HG03575 (cell line): ENCODE results near the gene UNC50.

Source experiments
- ATAC-seq: cut with Tn5 transposase; IDR thresholded peaks from one replicate; pipeline ENCODE4 v1.9.1; 2021; ENCODE audit not compliant: unreplicated experiment, insufficient number of reproducible peaks, low FRiP score; ENCODE audit errors: extremely low read depth

UNC50 gene

DNA sequence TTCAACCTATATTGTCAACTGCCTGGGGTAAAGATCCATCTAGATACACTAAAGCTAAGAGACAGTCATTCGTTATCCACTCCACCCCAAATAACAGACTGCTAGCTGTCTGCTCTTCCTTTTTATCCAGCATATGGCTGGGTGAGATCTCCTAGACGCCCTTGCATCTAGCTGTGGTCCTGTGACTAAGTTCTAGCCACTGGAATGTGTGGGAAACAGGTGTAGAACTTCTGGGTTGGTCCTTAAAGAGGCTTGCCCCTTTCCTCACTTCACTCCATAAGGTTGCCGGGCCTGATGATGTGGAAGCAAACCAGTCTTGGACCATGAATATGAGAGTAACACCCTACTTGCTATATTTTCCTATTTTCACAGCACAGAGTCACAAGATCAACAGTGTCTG lies 3.3 kb upstream of the UNC50 start:
- no peak for ATAC-seq

DNA sequence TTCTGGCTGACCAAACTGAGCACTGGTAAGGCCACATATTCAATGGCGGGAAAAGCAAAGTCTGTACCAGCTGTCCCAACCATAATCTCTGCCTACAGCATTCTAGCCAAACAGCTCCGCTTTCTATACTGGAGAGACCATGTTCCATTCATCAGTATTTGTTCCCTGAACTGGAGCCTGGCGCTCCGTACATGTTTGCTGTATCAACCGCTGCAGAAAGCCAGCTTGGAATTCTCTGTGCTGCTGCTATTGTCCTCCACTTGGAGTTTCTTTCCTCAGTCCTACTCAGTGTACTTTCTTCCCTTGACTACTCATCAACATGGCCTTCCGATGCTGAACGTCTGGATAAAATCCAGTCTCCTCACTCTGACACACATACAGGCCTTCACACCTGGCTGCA lies 2.0 kb upstream of the UNC50 start:
- no peak for ATAC-seq

DNA sequence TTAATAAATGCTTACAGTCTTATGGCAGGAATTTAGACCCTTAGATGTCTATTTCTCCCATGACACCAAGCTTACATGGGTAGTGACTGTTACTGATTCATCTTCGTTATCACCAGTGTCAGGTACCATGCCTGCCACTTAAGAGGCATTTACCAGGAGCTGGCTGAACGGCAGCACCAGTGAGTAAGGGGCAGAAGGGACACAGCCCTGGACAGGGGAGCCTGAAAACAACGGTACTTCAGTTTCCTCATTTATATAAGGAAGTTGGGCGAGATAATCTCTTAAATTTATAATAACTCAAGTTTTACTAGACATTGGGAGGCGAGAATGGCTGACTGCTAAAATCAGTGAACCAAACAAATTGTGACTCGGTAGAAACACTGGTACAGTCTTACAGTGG lies 1.3 kb upstream of the UNC50 start:
- ATAC-seq: no peak

DNA sequence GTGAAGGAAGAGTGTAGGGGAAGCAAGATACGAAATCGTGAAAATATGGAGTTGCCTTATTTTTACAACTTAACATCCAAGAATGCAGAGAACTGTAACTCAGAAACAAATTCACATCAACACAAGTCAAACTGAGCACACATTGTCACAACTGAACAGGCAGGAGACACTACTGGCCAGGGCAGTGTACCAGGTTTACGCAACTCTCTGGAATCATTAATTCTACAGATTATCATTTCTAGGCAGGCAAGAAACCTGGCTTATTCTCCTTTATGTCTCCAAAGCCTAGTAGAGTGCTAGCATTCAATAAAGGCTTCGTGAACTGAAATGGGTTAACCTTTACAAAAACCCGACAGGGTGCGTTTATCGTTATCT lies 661 bp upstream of the UNC50 start:
- no peak for ATAC-seq

DNA sequence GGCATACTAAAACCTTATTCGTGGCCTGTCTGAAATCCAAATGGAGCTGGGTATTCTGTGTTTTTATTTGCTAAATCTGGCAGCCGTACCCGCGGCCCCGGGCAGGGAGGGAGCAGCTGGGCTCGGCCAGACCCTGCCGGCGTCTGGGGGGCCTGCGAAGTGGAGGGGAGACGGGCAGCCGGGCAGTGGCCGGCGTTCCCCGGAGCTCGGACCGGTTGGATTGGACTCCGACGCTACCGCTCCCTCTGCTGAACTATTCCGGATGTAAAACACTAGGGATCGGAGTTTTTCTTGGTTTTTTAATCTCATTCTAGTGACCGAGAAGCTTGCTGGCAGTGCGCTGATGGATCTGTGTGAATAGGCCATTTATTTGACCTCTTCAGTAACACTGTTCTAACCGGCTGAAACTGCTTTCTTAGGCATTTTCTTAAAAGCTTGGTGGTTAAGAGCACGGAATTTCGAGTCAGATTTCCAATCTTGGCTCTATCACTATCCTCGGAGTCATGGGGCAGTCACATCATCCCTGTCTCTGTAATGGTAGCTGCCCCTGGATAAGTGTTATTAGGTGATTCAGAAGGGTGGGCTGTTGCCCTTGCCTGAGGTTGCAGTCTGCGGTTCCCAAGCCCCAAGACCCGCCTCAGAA lies 694 bp downstream of the UNC50 start:
- no peak for ATAC-seq

DNA sequence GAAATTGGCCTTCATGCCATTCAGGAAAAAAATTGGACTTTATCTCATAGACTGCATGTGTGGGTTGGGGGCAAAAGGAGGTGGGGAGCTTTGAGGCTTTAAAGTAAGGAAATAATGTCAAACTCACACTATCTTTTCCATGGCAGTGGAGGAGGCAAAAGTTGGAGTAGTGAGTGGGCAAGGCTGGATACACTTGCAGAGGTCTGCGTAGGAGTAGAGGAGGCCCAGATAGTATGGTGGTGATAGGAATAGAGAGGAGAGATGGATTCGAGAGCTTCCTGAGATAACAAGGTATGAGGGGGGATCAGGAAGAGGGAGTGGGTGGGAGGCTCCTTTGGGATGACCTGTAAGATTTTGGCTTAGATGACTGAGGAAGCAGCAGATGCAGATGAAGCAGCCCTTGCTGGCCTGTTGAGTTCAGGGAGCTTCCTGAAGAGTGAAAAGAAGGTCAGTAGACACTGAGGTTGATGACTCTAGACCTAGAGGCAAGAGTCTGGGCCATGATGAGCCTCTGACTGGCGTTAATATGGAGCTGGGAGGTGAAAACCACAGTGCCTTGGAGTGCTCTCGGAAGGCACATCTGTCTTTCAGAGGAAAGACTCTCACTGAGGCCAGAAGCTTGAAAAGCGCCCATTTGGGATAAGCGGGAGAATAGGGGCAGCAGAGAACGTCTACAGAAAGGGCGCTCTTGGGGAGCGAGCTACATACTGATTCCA lies 5.8 kb downstream of the UNC50 start:
- no peak for ATAC-seq

DNA sequence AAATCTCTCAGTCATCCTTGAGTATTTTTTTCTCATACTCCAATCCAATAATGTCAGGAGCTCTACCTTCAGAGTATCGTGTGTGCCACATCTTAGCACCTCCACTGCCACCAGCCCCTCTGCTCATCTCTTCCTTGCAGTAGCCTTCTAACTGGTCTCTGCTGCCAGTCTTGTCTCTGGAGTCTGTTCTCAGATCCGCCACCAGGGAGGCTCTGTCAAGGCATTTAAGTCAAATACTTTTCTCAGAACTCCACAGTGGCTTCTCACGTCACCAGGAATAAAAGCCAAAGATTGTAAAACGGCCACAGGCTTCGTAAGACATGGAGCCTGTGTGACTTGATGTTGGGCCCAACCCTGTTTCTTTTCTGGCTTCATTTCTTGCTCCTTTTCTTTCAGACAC lies 7.1 kb downstream of the UNC50 start:
- ATAC-seq: no peak

DNA sequence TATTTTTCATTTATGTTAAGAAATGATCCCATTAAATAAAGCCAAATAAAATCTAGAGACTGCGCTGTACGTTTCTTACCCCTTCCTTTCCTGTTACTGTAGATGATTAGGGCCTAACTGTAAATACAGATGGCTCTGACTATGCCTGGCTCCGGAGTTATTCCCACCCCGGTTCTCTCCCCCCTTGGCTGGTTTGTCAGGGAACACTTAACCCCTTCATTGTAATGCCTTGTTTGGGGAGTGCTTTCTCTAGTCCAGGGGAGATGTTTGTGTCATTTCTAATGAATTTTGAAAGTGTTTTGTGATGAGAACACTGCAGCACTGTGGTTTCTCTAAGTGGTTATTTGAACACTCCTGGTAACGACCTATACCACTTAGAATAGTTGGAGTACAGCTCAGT lies 8.8 kb downstream of the UNC50 start:
- ATAC-seq: no peak

DNA sequence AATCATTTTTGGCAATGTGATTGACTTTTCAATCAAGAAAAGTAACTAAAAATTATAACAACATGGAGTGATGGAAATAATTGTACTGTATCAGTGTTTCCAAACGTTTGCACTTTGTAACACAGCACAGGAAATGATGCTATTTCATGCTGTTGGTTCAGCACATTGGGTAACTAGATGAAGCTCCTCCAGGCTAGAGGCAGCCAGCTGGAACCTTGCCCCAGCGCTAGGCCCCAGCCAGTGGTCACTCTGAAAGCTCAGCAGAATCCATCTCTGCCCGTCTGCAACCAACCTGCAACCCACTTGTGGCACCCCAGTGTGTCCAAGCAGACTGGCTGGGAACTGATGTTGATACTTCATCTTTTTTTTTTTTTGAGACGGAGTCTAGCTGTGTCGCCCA lies 15.3 kb downstream of the UNC50 start:
- ATAC-seq: no peak

DNA sequence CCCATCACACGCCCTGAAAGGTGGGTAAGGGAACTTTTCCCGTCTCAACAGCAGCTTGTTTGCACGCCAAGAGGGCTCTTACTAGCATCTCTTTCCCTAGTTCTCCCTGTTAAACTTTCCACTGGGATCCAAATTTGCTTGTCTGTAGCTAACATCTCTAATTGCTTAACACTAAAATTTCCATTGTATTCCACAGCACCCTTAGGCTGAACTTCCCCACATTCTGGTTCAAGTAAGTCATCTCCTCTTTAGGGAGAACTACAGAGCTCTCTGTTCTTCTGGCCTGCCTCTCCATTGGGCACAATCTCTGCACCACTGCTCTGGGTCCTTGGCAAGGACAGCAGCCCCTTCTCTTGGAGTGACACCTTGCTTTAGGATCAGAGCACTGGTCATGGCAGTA lies 24.0 kb downstream of the UNC50 start:
- ATAC-seq: no peak

DNA sequence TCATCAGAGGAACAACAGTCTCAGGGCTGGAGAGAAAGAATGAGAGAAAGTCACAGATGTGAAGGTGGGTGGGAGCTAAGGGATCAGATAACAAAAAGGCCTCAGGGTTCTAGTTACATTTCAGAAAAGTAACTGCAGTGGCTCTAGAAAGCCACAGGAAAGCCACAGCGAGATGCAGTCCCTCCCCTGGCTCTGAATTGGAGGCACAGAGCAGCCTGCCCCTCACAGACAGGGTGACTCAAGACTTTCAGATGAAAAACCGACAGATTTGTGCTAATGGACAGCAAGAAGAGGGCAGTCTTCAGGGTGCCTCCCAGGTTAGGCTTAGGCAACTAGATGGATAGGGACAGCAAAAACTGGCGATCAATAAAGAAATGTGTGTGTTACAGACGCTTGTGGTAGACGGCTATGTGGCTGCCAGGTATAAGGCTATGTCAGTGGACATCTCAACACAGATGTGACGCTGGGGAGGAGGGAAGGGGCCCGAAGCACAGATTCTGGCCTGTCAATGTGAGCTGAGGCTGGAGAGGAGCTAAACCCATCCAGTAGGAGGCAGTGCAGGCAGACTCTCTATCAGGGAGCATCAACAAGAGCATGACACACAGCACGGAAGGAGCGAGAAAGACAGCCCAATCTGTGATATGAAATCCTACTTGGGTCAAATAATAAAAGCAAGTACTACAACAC lies 26.2 kb downstream of the UNC50 start:
- no peak for ATAC-seq

DNA sequence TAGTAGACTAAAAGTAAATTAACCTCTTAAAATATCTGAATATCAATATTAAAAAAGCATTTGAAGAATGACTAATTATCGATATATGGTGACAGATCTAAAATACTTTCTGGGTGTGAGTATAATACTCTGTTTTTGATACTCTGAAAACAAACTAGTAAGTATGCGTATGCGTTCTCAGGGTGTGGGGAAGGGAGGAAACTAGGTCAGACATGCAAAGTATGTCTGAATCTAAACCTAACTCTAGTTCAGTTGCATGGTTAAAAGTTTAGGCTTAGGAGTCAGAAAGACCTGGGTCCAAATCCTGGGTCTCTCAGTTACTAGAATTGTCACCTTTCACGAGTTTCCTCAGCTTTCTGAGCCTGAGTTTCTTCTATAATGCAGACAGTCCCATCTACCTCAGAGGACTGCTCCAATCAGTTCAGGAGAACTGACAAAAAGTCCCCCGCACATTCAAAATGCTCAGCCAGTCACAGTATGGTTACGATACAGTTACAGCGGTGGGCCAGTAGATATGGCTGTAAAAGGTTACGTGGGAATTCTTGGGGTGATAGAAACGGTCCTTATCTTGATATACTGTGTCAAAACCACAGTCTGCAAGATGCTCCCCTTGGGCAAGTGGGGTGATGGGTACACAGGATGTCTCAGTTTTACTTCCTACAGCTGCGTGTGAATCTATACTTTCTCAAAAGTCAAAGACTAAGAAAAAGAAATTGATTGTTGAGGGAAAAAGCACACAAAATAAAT lies 29.2 kb downstream of the UNC50 start:
- ATAC-seq: no peak

DNA sequence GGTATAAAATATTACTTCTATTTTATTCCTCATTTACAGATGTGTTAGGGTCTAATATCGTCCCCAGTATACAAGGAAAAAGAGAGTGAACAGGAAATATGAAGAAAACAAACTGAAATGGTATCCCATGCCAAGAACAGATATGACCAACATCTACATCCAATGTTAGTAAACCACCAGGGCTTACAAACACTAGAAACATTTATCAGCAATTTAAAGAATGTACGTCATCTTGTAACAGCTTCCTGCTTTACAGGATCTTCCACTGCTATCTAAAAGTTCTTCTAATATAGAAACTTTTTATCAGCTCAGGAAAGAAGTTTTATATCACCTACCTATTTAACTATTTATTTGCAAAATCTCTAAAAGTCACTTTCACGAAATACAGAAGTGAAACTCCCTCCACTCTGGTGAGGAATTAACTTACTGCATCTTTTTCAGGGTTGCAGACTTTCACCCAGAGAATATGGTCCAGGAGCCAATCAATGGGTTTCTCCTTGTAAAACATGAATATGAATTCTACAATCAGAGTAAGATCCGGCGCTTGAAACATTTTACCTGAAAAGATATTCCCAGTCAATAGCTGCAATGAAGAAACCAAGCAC lies 35.2 kb downstream of the UNC50 start:
- no peak for ATAC-seq

DNA sequence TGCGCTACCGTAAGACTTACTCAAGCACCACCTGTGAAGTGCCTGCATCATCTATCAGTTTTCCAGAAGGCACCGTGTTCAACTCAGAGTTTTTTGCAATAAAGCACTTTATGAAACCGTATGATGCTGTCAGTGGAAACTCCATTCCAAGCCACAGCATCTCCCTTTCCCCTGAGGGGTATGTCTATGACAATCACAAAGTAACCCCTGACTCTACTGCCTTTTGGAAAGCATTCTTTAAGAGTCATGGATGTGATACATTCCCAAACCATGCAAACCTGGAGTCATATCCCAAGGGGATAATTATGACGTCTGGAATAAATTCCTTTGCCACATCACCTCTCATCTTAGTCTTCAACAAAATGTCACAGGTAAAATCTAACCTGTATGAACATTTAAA lies 39.2 kb downstream of the UNC50 start:
- ATAC-seq: no peak

DNA sequence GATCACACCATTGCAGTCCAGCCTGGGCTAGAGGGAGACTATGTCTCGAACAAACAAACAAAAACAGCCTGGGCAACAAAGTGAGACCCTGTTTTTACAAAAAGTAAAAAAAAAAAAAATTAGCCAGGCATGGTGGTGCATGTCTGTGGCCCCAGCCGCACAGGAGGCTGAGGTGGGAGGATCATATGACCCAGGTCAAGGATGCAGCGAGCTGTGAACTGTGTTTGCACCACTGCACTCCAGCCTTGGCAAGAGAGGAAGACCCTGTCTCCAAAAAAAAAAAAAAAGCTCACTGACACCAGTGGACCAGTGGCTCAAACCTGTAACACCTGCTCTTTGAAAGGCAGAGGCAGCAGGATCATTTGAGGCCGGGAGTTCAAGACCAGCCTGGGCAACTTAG lies 40.1 kb downstream of the UNC50 start:
- ATAC-seq: no peak

DNA sequence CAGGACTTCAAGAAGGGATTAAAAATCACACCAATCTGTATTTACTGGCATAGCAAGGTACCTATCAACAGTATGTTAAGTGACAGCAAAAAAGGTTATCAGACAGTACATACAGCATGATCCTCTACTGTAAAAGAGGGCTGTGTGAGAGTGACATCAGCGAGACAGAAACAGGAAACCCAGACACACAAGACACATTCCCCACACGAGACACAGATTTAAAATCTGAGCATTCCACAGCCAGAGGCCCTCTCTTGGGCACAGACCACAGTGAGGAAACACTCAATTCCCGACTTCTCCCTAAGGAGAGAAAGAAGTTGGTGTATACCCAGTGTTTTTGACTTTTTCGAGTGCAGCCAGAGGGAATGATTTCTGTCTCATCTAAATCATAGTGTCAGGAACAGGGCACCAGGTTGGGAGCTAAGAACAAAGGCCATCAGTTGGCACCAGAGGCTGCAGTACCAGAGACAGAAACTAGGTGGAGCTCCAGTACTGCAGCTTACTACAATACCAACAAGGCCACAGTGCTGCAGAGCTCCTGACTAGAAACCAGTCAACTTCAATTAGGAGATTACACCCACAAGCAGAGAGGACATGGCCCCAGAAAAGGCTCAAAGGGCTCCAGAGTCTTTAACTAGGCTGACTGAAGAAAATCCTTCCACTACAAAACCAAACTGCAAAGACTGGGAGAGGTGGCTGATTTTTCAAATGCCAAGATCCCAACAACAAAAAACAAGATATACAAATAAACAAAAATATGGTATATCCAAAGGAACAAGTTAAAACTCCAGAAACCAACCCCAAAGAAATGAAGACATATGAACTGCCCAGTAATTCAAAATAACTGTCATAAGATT lies 41.0 kb downstream of the UNC50 start:
- ATAC-seq: no peak

DNA sequence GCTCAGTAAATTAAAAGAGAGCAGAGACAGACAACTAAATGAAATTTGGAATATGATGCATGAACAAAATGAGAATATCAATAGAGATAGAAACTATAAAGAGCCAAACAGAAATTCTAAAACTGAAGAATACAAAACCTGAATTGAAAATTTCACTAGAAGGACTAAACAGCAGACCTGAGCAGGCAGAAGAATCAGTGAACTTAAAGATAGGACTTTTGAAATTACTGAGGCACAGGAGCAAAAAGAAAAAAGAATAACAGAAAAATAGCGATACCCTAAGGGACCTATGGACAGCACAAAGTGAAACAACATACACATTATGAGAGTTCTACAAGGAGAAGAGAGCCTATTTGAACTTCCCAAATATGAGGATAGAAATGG lies 41.6 kb downstream of the UNC50 start:
- no peak for ATAC-seq

DNA sequence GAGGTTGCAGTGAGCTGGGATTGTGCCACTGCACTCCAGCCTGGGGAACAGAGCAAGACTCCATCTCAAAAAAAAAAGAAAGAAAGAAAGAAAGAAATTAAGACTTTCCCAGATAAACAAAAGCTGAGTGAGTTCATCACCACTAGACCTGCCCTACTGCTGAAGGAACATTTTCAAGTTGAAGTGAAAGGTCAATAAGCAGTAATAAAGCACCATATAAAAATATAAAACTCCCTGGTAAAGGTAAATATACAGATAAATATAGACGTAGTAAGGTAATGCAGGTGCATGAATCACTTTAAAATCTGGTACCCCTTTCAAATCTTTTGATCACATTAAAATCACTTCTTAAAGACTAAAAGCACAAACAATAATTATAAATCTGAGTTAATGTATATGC lies 42.6 kb downstream of the UNC50 start:
- ATAC-seq: no peak
